A673 (cell line): ENCODE data around the gene INAFM2. TPM values are rescaled to one million over a fixed set of nuclear protein-coding genes. Genes with fewer than 3 reads are reported as not detected.

ENCODE experiments used
- BruUV-seq: library from RNA; stranded (reverse); fragments of 400-500 nt; replicated peaks from 2 replicates; lab custom pipeline; 2021; lab: Mats Ljungman, UMichigan
- CTCF ChIA-PET: fragments of 300-600 bp; sonication (Branson Sonifier 250); formaldehyde crosslinking; loops from one replicate; lab custom pipeline; 2022; ENCODE audit warnings: antibody characterized with exemption; lab: Charles Lee
- POLR2A ChIA-PET: fragments of 300-600 bp; sonication (Branson Sonifier 250); formaldehyde crosslinking; loops from one replicate; lab custom pipeline; 2022; ENCODE audit warnings: antibody characterized with exemption; ENCODE audit not compliant: low non-redundant PET; lab: Charles Lee
- DNase-seq: peaks from one replicate; pipeline ENCODE4 v3.0.0-alpha.2; 2015; ENCODE audit warnings: low spot score
- H3K27ac ChIP-seq: fragments of 200-600 bp; sonication (generic); 2 replicates; pipeline ENCODE4 v1.5.1; 2016; ENCODE audit warnings: mixed run types, low read depth, mild to moderate bottlenecking, mixed read lengths, antibody characterized with exemption, low read length; ENCODE audit not compliant: poor library complexity, severe bottlenecking
- H3K27me3 ChIP-seq: fragments of 200-600 bp; sonication (generic); replicated peaks from 2 replicates; pipeline ENCODE4 v1.6.1; 2017; ENCODE audit warnings: mixed run types, low read depth, mild to moderate bottlenecking, mixed read lengths, antibody characterized with exemption, low read length; ENCODE audit not compliant: insufficient read depth, poor library complexity
- H3K36me3 ChIP-seq: fragments of 200-600 bp; sonication (generic); 2 replicates; pipeline ENCODE4 v1.6.1; 2016; ENCODE audit warnings: mixed run types, mild to moderate bottlenecking, mixed read lengths, antibody characterized with exemption, low read length; ENCODE audit not compliant: insufficient read depth, poor library complexity, severe bottlenecking
- H3K4me1 ChIP-seq: fragments of 200-600 bp; sonication (generic); 2 replicates; pipeline ENCODE4 v1.6.1; 2017; ENCODE audit warnings: mixed run types, mild to moderate bottlenecking, mixed read lengths, antibody characterized with exemption, low read length; ENCODE audit not compliant: insufficient read depth, poor library complexity, severe bottlenecking
- H3K4me3 ChIP-seq: fragments of 200-600 bp; sonication (generic); 2 replicates; pipeline ENCODE4 v1.5.1; 2016; ENCODE audit warnings: low read depth, mixed run types, mild to moderate bottlenecking, mixed read lengths, low read length; ENCODE audit not compliant: poor library complexity, severe bottlenecking
- H3K9me3 ChIP-seq: fragments of 200-600 bp; sonication (generic); 2 replicates; pipeline ENCODE4 v1.6.1; 2016; ENCODE audit warnings: mixed run types, low read depth, mild to moderate bottlenecking, mixed read lengths, antibody characterized with exemption, low read length; ENCODE audit not compliant: poor library complexity, severe bottlenecking
- CTCF ChIP-seq: fragments of 300-800, 200-600 bp; sonication (generic); conservative IDR thresholded peaks from 2 replicates; pipeline ENCODE4 v1.5.1; 2017; ENCODE audit warnings: low read depth, mild to moderate bottlenecking, antibody characterized with exemption, low read length, moderate library complexity, mixed read lengths
- EZH2 ChIP-seq: fragments of 200-600 bp; sonication (generic); IDR thresholded peaks from 2 replicates; pipeline ENCODE4 v1.6.1; 2017; ENCODE audit warnings: borderline replicate concordance, low read depth, mild to moderate bottlenecking, mixed read lengths, antibody characterized with exemption, low read length; ENCODE audit not compliant: poor library complexity, severe bottlenecking
- intact Hi-C: fragments of 100-400 bp; cut with micrococcal nuclease; formaldehyde crosslinking; loops from one replicate; pipeline ENCODE4 v1.10.0; 2022; ENCODE audit not compliant: unreplicated experiment
- total RNA-seq: library from RNA; stranded (reverse); gene quantifications from 2 replicates; pipeline ENCODE4 v1.2.3, GENCODE V29; 2021

Gene INAFM2
- total RNA-seq, 1 experiment from 2014 or later: 14.5 TPM

- Histone ChIP-seq H3K27me3 (no peaks in the 10 kb centered on the region), H3K36me3 (no peaks in the 10 kb centered on the region), H3K27ac (no peak overlapping the region), H3K4me1 (peaks cover 35% of the 10 kb centered on the region), H3K4me3 (no peak overlapping the region), H3K9me3 (no peaks in the 10 kb centered on the region)
- DNase-seq: no peak
- ChIA-PET CTCF (interaction anchor here (1.1 to 1.3 kb wide), 2 partner anchors 10 to 14 kb away, joined by 3 to 6 read pairs; no protein-coding TSS in a partner anchor), POLR2A (no interaction called here)
- intact Hi-C loops: no loop called here
- no TSS peak for BruUV-seq
- no peak for TF ChIP-seq CTCF
- TF ChIP-seq EZH2: no peak
Observed at GRCh38 chr15:40289140-40289775, 34.2 kb upstream of the INAFM2 start.

- Histone ChIP-seq H3K4me1 (peaks cover 26% of the 10 kb centered on the region), H3K9me3 (no peaks in the 10 kb centered on the region), H3K27ac (no peak overlapping the region), H3K4me3 (no peak overlapping the region), H3K36me3 (no peaks in the 10 kb centered on the region), H3K27me3 (no peaks in the 10 kb centered on the region)
- intact Hi-C loops: no loop called here
- POLR2A ChIA-PET: no interaction called here
- DNase-seq: no peak
- BruUV-seq: no TSS peak
- TF ChIP-seq CTCF (no peak), EZH2 (no peak)
- CTCF ChIA-PET: interaction anchor here (1.2 to 2.7 kb wide), 2 partner anchors 12 to 16 kb away, joined by 9 to 10 read pairs; no protein-coding TSS in a partner anchor
Observed at GRCh38 chr15:40290545-40290917, 33.0 kb upstream of the INAFM2 start.

GRCh38 chr15:40290918-40291574, 32.4 kb upstream of the INAFM2 start:
- Histone ChIP-seq H3K4me1 (peaks cover 21% of the 10 kb centered on the region), H3K27ac (no peak overlapping the region), H3K36me3 (no peaks in the 10 kb centered on the region), H3K4me3 (peak overlapping the region; percentile 41), H3K9me3 (no peaks in the 10 kb centered on the region), H3K27me3 (no peaks in the 10 kb centered on the region)
- BruUV-seq: no TSS peak
- intact Hi-C loops: no loop called here
- CTCF ChIA-PET: interaction anchor here (0.7 to 2.7 kb wide), 3 partner anchors 12 to 19 kb away, joined by 4 to 10 read pairs (median 9); no protein-coding TSS in a partner anchor
- DNase-seq: peak; percentile 73
- POLR2A ChIA-PET: no interaction called here
- TF ChIP-seq CTCF (no peak), EZH2 (no peak)
